Measurements from ENCODE around the gene BOC. TPM values are rescaled to one million over a fixed set of nuclear protein-coding genes. Genes with fewer than 3 reads are reported as not detected.
A peak's percentile ranks its signal among the peaks of the same experiment; 100 is the strongest.

Gene BOC
- total and polyA plus RNA-seq, 2 of the 4 experiments (the other 2 are of a cell fraction): 6.8 to 15.2 TPM

DNA sequence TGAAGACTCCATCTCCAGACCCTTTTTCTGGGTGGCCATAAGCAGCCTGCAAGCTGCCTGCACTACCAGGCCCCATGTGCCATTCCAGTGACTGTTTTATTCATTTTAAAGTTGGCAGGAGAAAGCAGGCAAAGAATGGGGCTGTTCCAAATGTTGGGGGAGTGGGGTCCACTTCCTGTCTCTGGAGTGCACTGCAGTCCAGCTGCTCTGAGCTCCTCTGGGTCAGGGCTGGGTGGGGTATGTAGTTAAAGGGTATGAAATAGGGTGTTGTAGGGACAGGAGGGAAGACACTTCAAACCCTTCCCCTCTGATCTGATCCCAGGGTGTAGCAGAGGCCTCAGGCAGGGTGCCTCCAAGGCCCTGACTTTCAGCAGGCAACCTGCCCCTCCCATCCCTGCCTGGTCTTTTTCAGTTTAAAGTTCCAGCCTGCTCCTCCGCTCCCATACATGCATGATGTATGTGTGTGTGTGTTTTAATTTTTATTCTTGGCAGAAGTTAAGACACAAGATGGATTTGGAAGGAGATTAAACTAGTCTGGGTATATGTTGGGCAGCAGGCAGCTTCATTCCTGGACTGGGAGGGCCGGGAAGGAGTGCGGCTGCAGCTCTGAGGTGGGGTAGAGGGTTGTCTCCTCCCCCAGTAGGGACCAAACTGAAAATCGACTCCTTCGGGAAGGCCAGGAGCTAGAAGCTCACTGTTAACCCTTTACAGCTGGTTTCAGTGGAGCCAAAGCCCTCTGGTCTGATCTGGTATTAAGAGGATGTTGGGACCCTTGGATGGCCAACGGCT is 17.3 kb downstream of the BOC start:
- H2BK5ac ChIP-seq (ENCODE audit: low read depth, low read length, poor library complexity, severe bottlenecking): no peak overlapping the region
- dilution Hi-C loops (cut with HindIII; ENCODE audit: low sequenced_read_pairs, unreplicated experiment): no loop called here
- H2AK9ac ChIP-seq (replicated peaks; ENCODE audit: low read depth, low read length, poor library complexity): no peak overlapping the region
- DNase-seq: no peak
- no peak overlapping the region for H3K56ac ChIP-seq (ENCODE audit: extremely low read depth, insufficient read depth, low read length)
- intact Hi-C loops (cut with micrococcal nuclease): no loop called here
- H3K79me1 ChIP-seq (ENCODE audit: low read depth in 1 of 2, low read length in 2 of 2): no peaks in the 10 kb centered on the region
- H3K9me1 ChIP-seq (ENCODE audit: insufficient read depth, low read length): peaks cover 10% of the 10 kb centered on the region
- H3K4me3 ChIP-seq (ENCODE audit: insufficient read depth, low read depth, low read length): no peak overlapping the region
- H4K8ac ChIP-seq (ENCODE audit: low read depth in 2 of 2, low read length in 2 of 2): no peak overlapping the region
- no peak overlapping the region for H2BK15ac ChIP-seq (ENCODE audit: low read depth, low read length)
- no CpG with 5 or more reads among the region's 6 CpGs for whole genome bisulfite sequencing, 2 experiments (ENCODE audit: extremely low coverage in 2 of 2, insufficient read length in 1 of 2)
- no peak overlapping the region for H3K4ac ChIP-seq (ENCODE audit: low read depth, low read length)
- no peak overlapping the region for H2AFZ ChIP-seq (replicated peaks; ENCODE audit: low read length, poor library complexity)
- H4K20me1 ChIP-seq (ENCODE audit: insufficient read depth, low read length): no peaks in the 10 kb centered on the region
- ChIA-PET CTCF (no interaction called here), POLR2A (ENCODE audit: unreplicated experiment) (no interaction called here)
- peaks cover 8% of the 10 kb centered on the region for H3K4me1 ChIP-seq (ENCODE audit: control insufficient read depth, insufficient read depth, low read length)
- no peak for ATAC-seq (ENCODE audit: low read depth)
- H2BK120ac ChIP-seq (ENCODE audit: low read depth, low read length): no peak overlapping the region
- in situ Hi-C loops (cut with MboI; ENCODE audit: low sequenced_read_pairs): no loop called here
- H4K5ac ChIP-seq (ENCODE audit: low read depth, low read length): no peak overlapping the region
- H3K9me3 ChIP-seq (ENCODE audit: control insufficient read depth, insufficient read depth, low read length): no peaks in the 10 kb centered on the region
- 0 out of 2 replicates have a peak overlapping the region, but pooled peaks have one; percentile 12 for H4K91ac ChIP-seq (ENCODE audit: insufficient read depth, low read depth, low read length)
- peaks cover 2% of the 10 kb centered on the region; the same call in 1 of the 2 replicates for H3K36me3 ChIP-seq (ENCODE audit: control insufficient read depth, insufficient read depth, low read length)
- H2AK5ac ChIP-seq (ENCODE audit: low read depth, low read length): no peak overlapping the region
- H3K27me3 ChIP-seq (ENCODE audit: control insufficient read depth, insufficient read depth, low read length): no peaks in the 10 kb centered on the region
- H2BK20ac ChIP-seq (ENCODE audit: low read depth, low read length): no peak overlapping the region
- no TSS peak for BruUV-seq (replicated peaks)
- H3K4me2 ChIP-seq (ENCODE audit: low read depth, low read length): no peak overlapping the region
- H3K9ac ChIP-seq (ENCODE audit: low read depth, low read length): no peak overlapping the region
- H3K27ac ChIP-seq (ENCODE audit: insufficient read depth, low read length): no peak overlapping the region
- H3K14ac ChIP-seq (replicated peaks; ENCODE audit: low read depth, low read length): no peak overlapping the region
- no peak overlapping the region for H3K18ac ChIP-seq (ENCODE audit: low read depth, low read length)
- no peak overlapping the region for H3K23ac ChIP-seq (ENCODE audit: low read depth, low read length)
- TF ChIP-seq MAZ (IDR thresholded peaks at IDR 0.05; ENCODE audit: borderline replicate concordance, low read depth, low read length): no peak
- TF ChIP-seq NFE2L2 (IDR thresholded peaks at IDR 0.05; ENCODE audit: low read depth, low read length): no peak
- no peak for TF ChIP-seq BHLHE40 (IDR thresholded peaks at IDR 0.05; ENCODE audit: low read depth, low read length)
- TF ChIP-seq, protein P1, sequence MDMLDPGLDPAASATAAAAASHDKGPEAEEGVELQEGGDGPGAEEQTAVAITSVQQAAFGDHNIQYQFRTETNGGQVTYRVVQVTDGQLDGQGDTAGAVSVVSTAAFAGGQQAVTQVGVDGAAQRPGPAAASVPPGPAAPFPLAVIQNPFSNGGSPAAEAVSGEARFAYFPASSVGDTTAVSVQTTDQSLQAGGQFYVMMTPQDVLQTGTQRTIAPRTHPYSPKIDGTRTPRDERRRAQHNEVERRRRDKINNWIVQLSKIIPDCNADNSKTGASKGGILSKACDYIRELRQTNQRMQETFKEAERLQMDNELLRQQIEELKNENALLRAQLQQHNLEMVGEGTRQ (IDR thresholded peaks at IDR 0.05; ENCODE audit: low read depth, low read length): no peak
- TF ChIP-seq SMC3 (IDR thresholded peaks at IDR 0.05; ENCODE audit: low read depth, low read length): no peak
- TF ChIP-seq CTCF (conservative IDR thresholded peaks at IDR 0.05; ENCODE audit: low read depth, low read length): no peak
- TF ChIP-seq CHD1 (IDR thresholded peaks at IDR 0.05; ENCODE audit: low read depth, low read length): no peak
- TF ChIP-seq RCOR1 (IDR thresholded peaks at IDR 0.05; ENCODE audit: insufficient replicate concordance, low read length): no peak
- no peak for TF ChIP-seq CEBPB (IDR thresholded peaks at IDR 0.05; ENCODE audit: low read depth, low read length)
- TF ChIP-seq MXI1 (IDR thresholded peaks at IDR 0.05; ENCODE audit: borderline replicate concordance, low read depth, low read length): no peak
- TF ChIP-seq FOS (IDR thresholded peaks at IDR 0.05; ENCODE audit: low read depth, low read length): no peak
- no peak for TF ChIP-seq MAFK (IDR thresholded peaks at IDR 0.05; ENCODE audit: low read depth, low read length)
- no peak for TF ChIP-seq POLR2A (IDR thresholded peaks at IDR 0.05; ENCODE audit: low read depth, low read length)
- no peak for TF ChIP-seq RAD21 (IDR thresholded peaks at IDR 0.05; ENCODE audit: low read length)
- TF ChIP-seq ELK1 (IDR thresholded peaks at IDR 0.05; ENCODE audit: borderline replicate concordance, low read depth, low read length): no peak
